ENCODE measurements around the gene RHOG. TPM values are rescaled to one million over a fixed set of nuclear protein-coding genes. Genes with fewer than 3 reads are reported as not detected.
"Not testable (repeated sequence)": the region's sequence is repeated elsewhere in the genome, so short reads cannot be mapped to it uniquely, and the experiment has no call there.

The RHOG gene
- total and polyA plus RNA-seq, 4 experiments from 2014 or later, result 99.4 to 228 (median 114) TPM

- peak in 2 of 5 donors; percentile 37 to 62 for DNase-seq
- ChIA-PET CTCF (ENCODE audit: partially characterized antibody) (interaction anchor here (1.5 to 15.4 kb wide), 5 partner anchors 11 to 212 kb away, joined by 5 to 514 read pairs (median 43); partner anchors contain the start of gene RHOG), POLR2A (ENCODE audit: partially characterized antibody) (interaction anchor here (0.6 to 5.1 kb wide), 8 partner anchors 7 to 203 kb away, joined by 3 to 53 read pairs (median 3); partner anchors contain the start of gene RHOG)
- Mint-ChIP-seq H3K4me1 (peaks cover 72 to 96% (median 83%) of the 10 kb centered on the region in 4 donors), H3K27ac (peak overlapping the region; percentile 79 to 99 (median 90)), H3K36me3 (peaks cover 4 to 14% of the 10 kb centered on the region in 2 donors), H3K4me3 (peak overlapping the region; percentile 75 to 91 (median 82))
- H3K36me3 ChIP-seq (ENCODE audit: insufficient read depth, low read length); H3K9me3 ChIP-seq (ENCODE audit: control insufficient read depth in 1 of 2, low read length in 2 of 2); intact Hi-C loops (cut with micrococcal nuclease); H3K9me3 Mint-ChIP-seq; H3K27me3 ChIP-seq (ENCODE audit: insufficient read depth, low read length); H3K27me3 Mint-ChIP-seq: not testable (repeated sequence)
- Histone ChIP-seq H3K4me3 (ENCODE audit: low read length in 2 of 2) (peak overlapping the region; percentile 3 to 31), H3K27ac (ENCODE audit: low read depth, low read length) (peak overlapping the region; percentile 94), H3K4me1 (ENCODE audit: insufficient read depth, low read length) (peaks cover 88% of the 10 kb centered on the region)
These were observed 20.2 kb upstream of the RHOG start for GRCh38 chr11:3860898-3861393.

DNA sequence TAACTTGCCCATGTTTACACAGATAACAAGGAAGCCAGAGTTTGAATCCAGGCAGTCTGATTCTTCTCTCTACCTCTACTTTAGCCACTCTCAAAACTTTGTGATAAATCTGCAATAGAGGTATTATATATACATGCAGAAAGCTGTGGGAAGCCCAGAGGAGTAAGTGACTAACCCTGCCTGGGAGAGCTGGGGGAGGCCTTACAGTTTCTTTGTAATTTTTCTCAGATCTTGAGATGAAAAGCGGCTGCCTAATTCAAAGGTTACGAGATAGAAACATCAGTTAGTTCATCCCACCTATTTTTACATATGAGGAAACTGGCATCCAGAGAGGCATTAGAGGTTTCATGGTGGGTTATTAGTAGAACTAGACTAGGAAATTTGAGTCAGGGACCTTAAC lies 19.6 kb upstream of the RHOG start:
- H3K9me3 Mint-ChIP-seq, result no peaks in the 10 kb centered on the region

GRCh38 chr11:3859373-3859881 lies 18.7 kb upstream of the RHOG start:
- no peak for DNase-seq
- no peaks in the 10 kb centered on the region for H3K27me3 ChIP-seq (ENCODE audit: insufficient read depth, low read length)
- peak overlapping the region; percentile 19 to 52 for H3K4me3 ChIP-seq (ENCODE audit: low read length in 2 of 2)
- H3K36me3 ChIP-seq (ENCODE audit: insufficient read depth, low read length), result no peaks in the 10 kb centered on the region
- POLR2A ChIA-PET (ENCODE audit: partially characterized antibody), result interaction anchor here (0.7 to 8.6 kb wide), 12 partner anchors 9 to 213 kb away, joined by 3 to 229 read pairs (median 5); partner anchors contain the start of gene RHOG
- Mint-ChIP-seq H3K27ac (peak overlapping the region; percentile 65 to 99 (median 82)), H3K4me1 (peaks cover 58 to 86% (median 73%) of the 10 kb centered on the region in 4 donors), H3K36me3 (peaks cover 4 to 23% of the 10 kb centered on the region in 2 donors), H3K9me3 (peaks cover 0 to 2% (median 0%) of the 10 kb centered on the region in 8 donors), H3K4me3 (peak overlapping the region; percentile 79 to 97 (median 89)), H3K27me3 (no peaks in the 10 kb centered on the region)
- CTCF ChIA-PET (ENCODE audit: partially characterized antibody), result interaction anchor here (0.7 to 15.4 kb wide), 11 partner anchors 10 to 214 kb away, joined by 3 to 514 read pairs (median 5); partner anchors contain the start of gene RHOG
- no peaks in the 10 kb centered on the region for H3K9me3 ChIP-seq (ENCODE audit: control insufficient read depth in 1 of 2, low read length in 2 of 2)
- peaks cover 76% of the 10 kb centered on the region for H3K4me1 ChIP-seq (ENCODE audit: insufficient read depth, low read length)
- intact Hi-C loops (cut with micrococcal nuclease), result loop anchor here (5.0 kb wide), 1 partner anchor 63 kb away; no protein-coding TSS in a partner anchor
- H3K27ac ChIP-seq (ENCODE audit: low read depth, low read length), result peak overlapping the region; percentile 94

More for the DNA sequence above, 19.6 kb upstream of the RHOG start:
- no peaks in the 10 kb centered on the region for H3K36me3 ChIP-seq (ENCODE audit: insufficient read depth, low read length)
- POLR2A ChIA-PET (ENCODE audit: partially characterized antibody), result interaction anchor here (0.6 to 8.6 kb wide), 12 partner anchors 8 to 213 kb away, joined by 3 to 229 read pairs (median 4); partner anchors contain the start of gene RHOG
- peak overlapping the region; percentile 3 to 31 for H3K4me3 ChIP-seq (ENCODE audit: low read length in 2 of 2)
- Mint-ChIP-seq H3K4me3 (peak overlapping the region; percentile 75 to 91 (median 82)), H3K27ac (peak overlapping the region; percentile 79 to 99 (median 90)), H3K36me3 (peaks cover 4 to 17% of the 10 kb centered on the region in 2 donors), H3K4me1 (peaks cover 66 to 90% (median 78%) of the 10 kb centered on the region in 4 donors), H3K27me3 (no peaks in the 10 kb centered on the region)
- no peaks in the 10 kb centered on the region for H3K27me3 ChIP-seq (ENCODE audit: insufficient read depth, low read length)
- intact Hi-C loops (cut with micrococcal nuclease), result no loop called here
- peaks cover 82% of the 10 kb centered on the region for H3K4me1 ChIP-seq (ENCODE audit: insufficient read depth, low read length)
- peak overlapping the region; percentile 94 for H3K27ac ChIP-seq (ENCODE audit: low read depth, low read length)
- H3K9me3 ChIP-seq (ENCODE audit: control insufficient read depth in 1 of 2, low read length in 2 of 2), result no peaks in the 10 kb centered on the region
- peak in 1 of 5 donors; percentile 50 for DNase-seq
- CTCF ChIA-PET (ENCODE audit: partially characterized antibody), result interaction anchor here (0.7 to 15.4 kb wide), 9 partner anchors 11 to 213 kb away, joined by 3 to 514 read pairs (median 5); partner anchors contain the start of gene RHOG

DNA sequence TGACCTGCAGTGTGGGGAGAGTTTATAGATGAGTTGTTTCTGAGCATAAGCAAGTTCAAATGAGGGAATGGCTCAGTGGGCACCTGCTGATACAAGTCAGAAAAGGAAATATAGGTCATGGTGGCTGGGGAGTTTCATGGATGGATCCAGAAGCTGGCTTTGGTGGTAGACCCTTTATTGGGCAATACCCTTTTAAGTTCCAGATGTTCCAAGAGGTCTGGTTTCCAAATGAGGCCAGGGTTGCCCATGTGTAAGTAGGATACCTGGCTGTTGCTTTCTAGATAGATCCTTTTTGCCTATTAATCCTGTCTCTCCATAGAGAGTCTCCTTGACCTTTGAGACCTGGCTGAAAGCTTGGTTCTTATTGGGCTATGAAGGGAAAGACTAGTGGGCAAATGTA lies 16.9 kb upstream of the RHOG start:
- ChIA-PET CTCF (ENCODE audit: partially characterized antibody) (interaction anchor here (0.6 to 15.4 kb wide), 8 partner anchors 8 to 215 kb away, joined by 3 to 514 read pairs (median 27); partner anchors contain the start of gene RHOG), POLR2A (ENCODE audit: partially characterized antibody) (interaction anchor here (0.6 to 8.6 kb wide), 8 partner anchors 8 to 215 kb away, joined by 3 to 229 read pairs (median 8); partner anchors contain the start of gene RHOG)
- H3K36me3 Mint-ChIP-seq, result peaks cover 4 to 26% of the 10 kb centered on the region in 2 donors
- H3K9me3 Mint-ChIP-seq, result peaks cover 0 to 2% (median 0%) of the 10 kb centered on the region in 8 donors
- H3K27ac ChIP-seq (ENCODE audit: low read depth, low read length), result peak overlapping the region; percentile 94
- no peak for DNase-seq
- peak overlapping the region; percentile 50 to 99 (median 95) for H3K27ac Mint-ChIP-seq
- H3K27me3 Mint-ChIP-seq, result no peaks in the 10 kb centered on the region
- H3K36me3 ChIP-seq (ENCODE audit: insufficient read depth, low read length), result no peaks in the 10 kb centered on the region
- H3K4me3 Mint-ChIP-seq, result peak overlapping the region; percentile 79 to 97 (median 89)
- no peaks in the 10 kb centered on the region for H3K27me3 ChIP-seq (ENCODE audit: insufficient read depth, low read length)
- peak overlapping the region; percentile 67 to 92 for H3K4me3 ChIP-seq (ENCODE audit: low read length in 2 of 2)
- no peaks in the 10 kb centered on the region for H3K9me3 ChIP-seq (ENCODE audit: control insufficient read depth in 1 of 2, low read length in 2 of 2)
- H3K4me1 ChIP-seq (ENCODE audit: insufficient read depth, low read length), result peaks cover 82% of the 10 kb centered on the region
- intact Hi-C loops (cut with micrococcal nuclease), result loop anchor here (5.0 kb wide), 1 partner anchor 65 kb away; no protein-coding TSS in a partner anchor
- H3K4me1 Mint-ChIP-seq, result peaks cover 65 to 90% (median 77%) of the 10 kb centered on the region in 4 donors

DNA sequence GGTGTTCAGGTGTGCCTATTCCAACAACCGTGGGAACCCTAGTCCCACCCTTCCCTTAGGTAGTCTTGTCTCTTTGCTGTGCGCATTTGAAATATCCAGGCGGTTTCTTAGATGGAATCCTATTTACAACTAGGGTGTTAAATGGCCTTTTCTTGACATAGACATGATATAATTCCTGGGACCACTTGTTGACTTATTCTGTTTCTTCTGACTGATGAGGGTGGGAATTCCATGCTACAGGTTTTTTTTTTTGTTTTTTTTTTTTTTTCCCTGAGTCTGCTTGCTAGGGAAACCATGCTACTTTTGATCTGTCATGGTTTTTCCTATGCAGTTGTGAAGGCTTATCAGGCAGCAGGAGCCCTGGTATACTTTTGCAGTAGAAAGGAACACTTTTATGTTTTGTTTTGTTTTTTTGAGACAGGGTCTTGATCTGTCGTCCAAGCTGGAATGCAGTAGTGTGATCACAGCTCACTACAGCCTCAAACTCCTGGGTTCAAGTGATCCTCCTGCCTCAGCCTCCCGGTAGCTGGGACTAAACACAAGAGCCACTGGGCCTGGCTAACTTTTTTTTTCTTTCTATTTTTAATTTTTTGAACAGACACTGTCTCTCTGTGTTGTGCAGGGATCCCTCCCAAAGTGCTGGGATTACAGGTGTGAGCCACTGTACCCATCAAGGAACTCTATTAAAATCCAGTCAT lies 16.2 kb upstream of the RHOG start:
- H3K27ac Mint-ChIP-seq, result peak overlapping the region; percentile 88 to 99 (median 95)
- H3K36me3 Mint-ChIP-seq, result peaks cover 4 to 25% of the 10 kb centered on the region in 2 donors
- H3K27me3 ChIP-seq (ENCODE audit: insufficient read depth, low read length), result no peaks in the 10 kb centered on the region
- H3K4me3 Mint-ChIP-seq, result peak overlapping the region; percentile 79 to 97 (median 89)
- peaks cover 0 to 2% (median 0%) of the 10 kb centered on the region in 8 donors for H3K9me3 Mint-ChIP-seq
- DNase-seq, result no peak
- H3K27me3 Mint-ChIP-seq, result no peaks in the 10 kb centered on the region
- no peaks in the 10 kb centered on the region for H3K36me3 ChIP-seq (ENCODE audit: insufficient read depth, low read length)
- peak overlapping the region; percentile 67 to 92 for H3K4me3 ChIP-seq (ENCODE audit: low read length in 2 of 2)
- CTCF ChIA-PET (ENCODE audit: partially characterized antibody), result interaction anchor here (2.3 to 25.8 kb wide), 8 partner anchors 7 to 216 kb away, joined by 13 to 934 read pairs (median 42); partner anchors contain the start of gene RHOG
- no peaks in the 10 kb centered on the region for H3K9me3 ChIP-seq (ENCODE audit: control insufficient read depth in 1 of 2, low read length in 2 of 2)
- intact Hi-C loops (cut with micrococcal nuclease), result loop anchor here (5.0 kb wide), 1 partner anchor 65 kb away; no protein-coding TSS in a partner anchor
- POLR2A ChIA-PET (ENCODE audit: partially characterized antibody), result interaction anchor here (0.6 to 9.1 kb wide), 19 partner anchors 7 to 236 kb away, joined by 3 to 659 read pairs (median 14); partner anchors contain the start of genes RHOG and RRM1
- H3K27ac ChIP-seq (ENCODE audit: low read depth, low read length), result peak overlapping the region; percentile 94
- H3K4me1 ChIP-seq (ENCODE audit: insufficient read depth, low read length), result peaks cover 82% of the 10 kb centered on the region
- H3K4me1 Mint-ChIP-seq, result peaks cover 63 to 89% (median 75%) of the 10 kb centered on the region in 4 donors

DNA sequence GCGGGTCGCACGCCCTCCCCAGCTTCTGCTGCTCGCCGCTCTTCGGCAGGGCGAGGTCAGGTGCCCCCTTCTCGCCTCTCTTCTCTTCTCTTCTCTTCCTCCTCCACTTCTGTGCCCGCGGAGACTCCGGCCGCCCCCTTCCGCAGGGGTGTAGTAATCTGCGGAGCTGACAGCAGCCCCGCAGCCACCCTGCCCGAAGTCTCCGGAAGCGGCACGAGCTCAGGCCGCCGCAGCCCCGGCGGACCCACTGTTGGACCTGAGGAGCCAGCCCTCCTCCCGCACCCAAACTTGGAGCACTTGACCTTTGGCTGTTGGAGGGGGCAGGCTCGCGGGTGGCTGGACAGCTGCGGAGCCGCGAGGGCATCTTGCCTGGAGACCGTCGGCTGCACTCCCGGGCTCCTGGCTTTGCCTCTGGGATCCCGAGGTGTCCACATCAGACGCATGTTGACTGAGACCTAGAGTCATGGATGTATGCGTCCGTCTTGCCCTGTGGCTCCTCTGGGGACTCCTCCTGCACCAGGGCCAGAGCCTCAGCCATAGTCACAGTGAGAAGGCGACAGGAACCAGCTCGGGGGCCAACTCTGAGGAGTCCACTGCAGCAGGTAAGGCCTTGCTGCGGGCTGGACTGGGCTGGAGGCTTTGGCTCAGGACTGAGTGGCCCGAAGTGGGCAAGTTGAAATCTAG lies 15.2 kb upstream of the RHOG start:
- peak overlapping the region; percentile 88 to 99 (median 95) for H3K27ac Mint-ChIP-seq
- H3K9me3 Mint-ChIP-seq, result peaks cover 0 to 2% (median 0%) of the 10 kb centered on the region in 8 donors
- DNase-seq, result peak; percentile 36 to 66 (median 40)
- intact Hi-C loops (cut with micrococcal nuclease), result loop anchor here (1.0 to 5.0 kb wide), 4 partner anchors 8 to 129 kb away; no protein-coding TSS in a partner anchor
- peaks cover 4 to 25% of the 10 kb centered on the region in 2 donors for H3K36me3 Mint-ChIP-seq
- H3K4me1 ChIP-seq (ENCODE audit: insufficient read depth, low read length), result peaks cover 71% of the 10 kb centered on the region
- no peaks in the 10 kb centered on the region for H3K36me3 ChIP-seq (ENCODE audit: insufficient read depth, low read length)
- peak overlapping the region; percentile 79 to 97 (median 89) for H3K4me3 Mint-ChIP-seq
- H3K27ac ChIP-seq (ENCODE audit: low read depth, low read length), result peak overlapping the region; percentile 94
- H3K27me3 ChIP-seq (ENCODE audit: insufficient read depth, low read length), result no peaks in the 10 kb centered on the region
- no peaks in the 10 kb centered on the region for H3K9me3 ChIP-seq (ENCODE audit: control insufficient read depth in 1 of 2, low read length in 2 of 2)
- peak overlapping the region; percentile 67 to 92 for H3K4me3 ChIP-seq (ENCODE audit: low read length in 2 of 2)
- ChIA-PET POLR2A (ENCODE audit: partially characterized antibody) (interaction anchor here (0.6 to 9.1 kb wide), 38 partner anchors 9 to 237 kb away, joined by 3 to 659 read pairs (median 12); partner anchors contain the start of genes NUP98, PGAP2, RHOG and RRM1), CTCF (ENCODE audit: partially characterized antibody) (interaction anchor here (0.5 to 25.8 kb wide), 38 partner anchors 17 to 255 kb away, joined by 3 to 934 read pairs (median 12); partner anchors contain the start of genes PGAP2 and RHOG)
- H3K4me1 Mint-ChIP-seq, result peaks cover 56 to 79% (median 68%) of the 10 kb centered on the region in 4 donors
- no peaks in the 10 kb centered on the region for H3K27me3 Mint-ChIP-seq
